LNCaP clone FGC (cell line): ENCODE data around the gene COL18A1.

Source experiments
- DNase-seq: peaks from one replicate; pipeline ENCODE4 v3.0.0-alpha.2; 2011; ENCODE audit warnings: low read depth
- H3K4me3 ChIP-seq: 2 replicates; pipeline ENCODE4 v1.5.1; 2011; ENCODE audit warnings: mild to moderate bottlenecking, low read depth, low read length, control low read depth
- CTCF ChIP-seq: IDR thresholded peaks from 2 replicates; pipeline ENCODE4 v1.5.1; 2012; ENCODE audit warnings: mild to moderate bottlenecking; ENCODE audit not compliant: control insufficient read depth, insufficient read depth; ENCODE audit errors: extremely low read depth

COL18A1 gene

GRCh38 chr21:45481566-45481965 lies 76.6 kb downstream of the COL18A1 start:
- no peak overlapping the region for H3K4me3 ChIP-seq
- no peak for TF ChIP-seq CTCF
- no peak for DNase-seq

DNA sequence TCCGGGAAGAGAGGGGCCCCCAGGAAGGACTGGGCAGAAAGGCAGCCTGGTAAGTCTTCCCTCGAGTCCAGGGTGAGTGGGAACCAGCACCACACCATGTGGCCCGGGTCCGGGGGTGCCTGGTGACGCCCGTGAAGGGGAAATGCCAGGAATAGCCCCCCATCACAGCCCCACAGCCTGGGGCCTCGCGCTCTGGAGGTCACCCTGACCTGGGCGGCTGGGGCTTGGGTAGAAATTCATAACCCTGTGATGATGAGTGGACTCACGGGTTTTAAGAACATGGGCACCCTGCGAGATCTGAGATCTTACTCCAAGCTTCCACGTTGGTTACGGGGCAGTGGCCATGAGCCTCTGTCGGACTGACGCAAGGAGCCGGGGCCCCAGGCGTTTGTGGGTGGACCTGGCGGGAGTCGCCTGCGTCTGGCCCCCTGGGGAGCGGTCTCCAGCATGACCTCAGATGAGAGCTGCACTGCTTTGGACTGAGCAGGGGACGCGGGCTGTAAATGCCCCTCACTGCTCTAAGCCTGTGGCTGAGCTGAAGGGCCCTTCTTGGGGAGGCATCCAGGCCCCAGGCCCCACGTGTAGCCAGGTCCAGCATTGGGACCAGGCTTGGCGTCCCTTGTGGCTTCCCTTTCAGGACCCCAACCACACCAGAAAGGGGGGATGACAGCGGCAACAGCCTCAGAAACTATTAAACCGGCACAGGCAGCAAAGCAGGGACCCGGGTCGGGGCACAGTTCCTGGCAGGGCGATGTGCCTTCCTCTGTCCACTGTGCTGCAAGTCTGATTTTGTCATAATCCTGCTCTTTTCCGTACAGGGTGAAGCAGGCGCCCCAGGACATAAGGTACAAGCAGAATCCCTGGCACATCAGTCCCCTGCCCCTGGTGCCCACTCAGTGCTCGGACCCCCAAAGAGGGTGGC lies 77.3 kb downstream of the COL18A1 start:
- DNase-seq: no peak
- H3K4me3 ChIP-seq: no peak overlapping the region
- TF ChIP-seq CTCF: no peak

- no peak for TF ChIP-seq CTCF
- no peak overlapping the region for H3K4me3 ChIP-seq
- DNase-seq: no peak
These were observed 78.2 kb downstream of the COL18A1 start for GRCh38 chr21:45482899-45483821.

DNA sequence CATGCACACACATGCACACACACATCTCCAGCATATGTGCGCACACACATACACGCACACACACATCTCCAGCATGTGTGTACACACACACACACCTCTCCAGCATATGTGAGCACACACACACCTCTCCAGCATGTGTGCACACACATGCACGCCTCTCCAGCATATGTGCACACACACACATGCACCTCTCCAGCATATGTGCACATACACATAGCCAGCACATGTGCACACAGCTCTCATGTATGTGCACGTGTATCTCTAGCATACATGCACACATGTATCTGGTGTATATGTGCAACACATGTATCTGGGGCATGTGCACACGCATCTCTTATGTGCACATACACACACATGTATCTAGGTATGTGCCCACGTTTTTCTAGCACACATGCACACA lies 79.4 kb downstream of the COL18A1 start:
- DNase-seq: no peak
- no peak for TF ChIP-seq CTCF

GRCh38 chr21:45485686-45486442 lies 80.9 kb downstream of the COL18A1 start:
- no peak for TF ChIP-seq CTCF
- no peak overlapping the region for H3K4me3 ChIP-seq
- DNase-seq: no peak

More for the DNA sequence above, 79.4 kb downstream of the COL18A1 start:
- no peak overlapping the region for H3K4me3 ChIP-seq

GRCh38 chr21:45486443-45487160 lies 81.6 kb downstream of the COL18A1 start:
- no peak for DNase-seq
- no peak overlapping the region for H3K4me3 ChIP-seq
- no peak for TF ChIP-seq CTCF
